OCI-LY1 (cell line): Measurements from ENCODE around the gene SEPTIN10.

Experiments
- EZH2 ChIP-seq: fragments of 200-600 bp; sonication (generic), shearing (Covaris generic); IDR thresholded peaks from 2 replicates; pipeline ENCODE4 v1.8.0; 2017; ENCODE audit warnings: borderline replicate concordance, mixed run types, mild to moderate bottlenecking, antibody characterized with exemption, low read length, moderate library complexity, mixed read lengths
- TF ChIP-seq, protein P1 (sequence below): fragments of 200-600 bp; sonication (generic), shearing (Covaris generic); IDR thresholded peaks from 2 replicates; pipeline ENCODE4 v1.5.1; 2017; ENCODE audit warnings: mild to moderate bottlenecking, antibody characterized with exemption, low read length, moderate library complexity, mixed read lengths

GRCh38 chr2:109558076-109558882, 55.5 kb downstream of the SEPTIN10 start:
- TF ChIP-seq, protein P1, sequence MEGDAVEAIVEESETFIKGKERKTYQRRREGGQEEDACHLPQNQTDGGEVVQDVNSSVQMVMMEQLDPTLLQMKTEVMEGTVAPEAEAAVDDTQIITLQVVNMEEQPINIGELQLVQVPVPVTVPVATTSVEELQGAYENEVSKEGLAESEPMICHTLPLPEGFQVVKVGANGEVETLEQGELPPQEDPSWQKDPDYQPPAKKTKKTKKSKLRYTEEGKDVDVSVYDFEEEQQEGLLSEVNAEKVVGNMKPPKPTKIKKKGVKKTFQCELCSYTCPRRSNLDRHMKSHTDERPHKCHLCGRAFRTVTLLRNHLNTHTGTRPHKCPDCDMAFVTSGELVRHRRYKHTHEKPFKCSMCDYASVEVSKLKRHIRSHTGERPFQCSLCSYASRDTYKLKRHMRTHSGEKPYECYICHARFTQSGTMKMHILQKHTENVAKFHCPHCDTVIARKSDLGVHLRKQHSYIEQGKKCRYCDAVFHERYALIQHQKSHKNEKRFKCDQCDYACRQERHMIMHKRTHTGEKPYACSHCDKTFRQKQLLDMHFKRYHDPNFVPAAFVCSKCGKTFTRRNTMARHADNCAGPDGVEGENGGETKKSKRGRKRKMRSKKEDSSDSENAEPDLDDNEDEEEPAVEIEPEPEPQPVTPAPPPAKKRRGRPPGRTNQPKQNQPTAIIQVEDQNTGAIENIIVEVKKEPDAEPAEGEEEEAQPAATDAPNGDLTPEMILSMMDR = no peak
- no peak for TF ChIP-seq EZH2
